ENCODE results near the gene BAHCC1.

BAHCC1 gene

DNA sequence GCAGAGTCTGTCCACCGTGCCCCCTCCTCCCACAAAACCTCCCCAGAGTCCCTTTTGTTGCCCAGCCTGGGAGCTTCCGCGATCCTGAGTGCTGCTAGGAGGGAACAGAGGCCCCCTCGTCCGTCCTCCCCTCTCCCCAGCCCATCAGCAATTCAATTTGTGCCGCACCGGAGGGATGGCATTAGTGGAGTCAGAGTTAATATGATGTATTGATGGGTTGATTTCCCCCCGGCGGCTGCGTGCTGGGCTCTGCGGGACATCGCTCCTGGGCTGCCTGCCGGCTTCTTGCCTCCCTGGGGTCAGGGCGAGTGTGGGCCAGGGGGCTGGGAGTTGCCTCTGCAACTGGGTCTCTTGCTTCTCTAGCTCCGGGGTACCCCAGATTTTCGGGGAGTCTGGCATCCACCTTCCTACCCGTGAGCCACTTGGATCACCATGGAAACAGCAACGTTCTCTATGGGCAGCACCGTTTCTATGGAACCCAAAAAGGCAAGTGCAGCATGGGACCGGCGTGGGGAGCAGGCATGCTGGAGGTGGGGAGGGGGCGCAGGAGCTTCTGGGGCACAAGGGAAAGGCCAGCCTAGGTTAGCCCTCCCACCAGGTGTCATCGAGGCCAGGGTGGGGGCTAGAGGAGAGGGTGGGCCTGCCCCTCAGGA, 42.9 kb downstream of the BAHCC1 start:
- Histone ChIP-seq H3K79me2 (ENCODE audit: low read length) (no peaks in the 10 kb centered on the region), H3K4me3 (ENCODE audit: low read length) (no peak overlapping the region), H2AFZ (ENCODE audit: low read depth, low read length) (no peak overlapping the region), H3K9me3 (ENCODE audit: insufficient read depth, low read length) (no peaks in the 10 kb centered on the region), H4K20me1 (ENCODE audit: insufficient read depth, low read length) (no peaks in the 10 kb centered on the region), H3K27ac (ENCODE audit: low read length) (no peak overlapping the region), H3K4me2 (ENCODE audit: low read length) (no peak overlapping the region), H3K27me3 (ENCODE audit: low read depth, low read length) (peaks cover 7% of the 10 kb centered on the region; the same call in 1 of the 2 replicates), H3K36me3 (replicated peaks; ENCODE audit: low read depth, low read length) (no peaks in the 10 kb centered on the region), H3K9ac (ENCODE audit: low read length) (no peak overlapping the region), H3K4me1 (ENCODE audit: low read length) (no peaks in the 10 kb centered on the region)
- TF ChIP-seq, protein P1, sequence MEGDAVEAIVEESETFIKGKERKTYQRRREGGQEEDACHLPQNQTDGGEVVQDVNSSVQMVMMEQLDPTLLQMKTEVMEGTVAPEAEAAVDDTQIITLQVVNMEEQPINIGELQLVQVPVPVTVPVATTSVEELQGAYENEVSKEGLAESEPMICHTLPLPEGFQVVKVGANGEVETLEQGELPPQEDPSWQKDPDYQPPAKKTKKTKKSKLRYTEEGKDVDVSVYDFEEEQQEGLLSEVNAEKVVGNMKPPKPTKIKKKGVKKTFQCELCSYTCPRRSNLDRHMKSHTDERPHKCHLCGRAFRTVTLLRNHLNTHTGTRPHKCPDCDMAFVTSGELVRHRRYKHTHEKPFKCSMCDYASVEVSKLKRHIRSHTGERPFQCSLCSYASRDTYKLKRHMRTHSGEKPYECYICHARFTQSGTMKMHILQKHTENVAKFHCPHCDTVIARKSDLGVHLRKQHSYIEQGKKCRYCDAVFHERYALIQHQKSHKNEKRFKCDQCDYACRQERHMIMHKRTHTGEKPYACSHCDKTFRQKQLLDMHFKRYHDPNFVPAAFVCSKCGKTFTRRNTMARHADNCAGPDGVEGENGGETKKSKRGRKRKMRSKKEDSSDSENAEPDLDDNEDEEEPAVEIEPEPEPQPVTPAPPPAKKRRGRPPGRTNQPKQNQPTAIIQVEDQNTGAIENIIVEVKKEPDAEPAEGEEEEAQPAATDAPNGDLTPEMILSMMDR (IDR thresholded peaks at IDR 0.05; ENCODE audit: low read depth, low read length) = no peak
- no peak for TF ChIP-seq EZH2phosphoT487 (IDR thresholded peaks at IDR 0.05; ENCODE audit: low read depth)

DNA sequence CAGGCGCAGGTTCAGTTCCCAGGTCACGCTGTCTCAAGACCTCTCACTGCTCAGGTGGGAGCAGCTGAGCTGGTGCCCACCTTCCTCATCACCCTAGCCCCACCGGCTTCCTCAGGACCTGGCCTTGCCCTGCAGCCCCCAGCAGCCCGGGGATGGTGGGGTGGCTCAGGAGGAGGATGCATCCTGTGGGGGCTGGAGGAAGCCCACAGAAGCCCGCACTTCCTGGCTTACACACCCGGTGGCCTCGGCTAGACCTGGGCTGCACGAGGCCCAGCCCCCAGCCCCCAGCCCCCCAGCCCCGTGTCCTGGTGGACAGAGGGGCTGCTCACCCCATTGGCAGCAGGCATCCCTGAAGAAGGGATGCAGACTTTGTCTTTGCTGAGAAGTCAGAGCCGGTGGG, 43.4 kb downstream of the BAHCC1 start:
- Histone ChIP-seq H4K20me1 (ENCODE audit: insufficient read depth, low read length) (no peaks in the 10 kb centered on the region), H3K27me3 (ENCODE audit: low read depth, low read length) (peaks cover 7% of the 10 kb centered on the region; the same call in 1 of the 2 replicates), H3K4me2 (ENCODE audit: low read length) (no peak overlapping the region), H3K4me1 (ENCODE audit: low read length) (no peaks in the 10 kb centered on the region), H3K9me3 (ENCODE audit: insufficient read depth, low read length) (no peaks in the 10 kb centered on the region), H2AFZ (ENCODE audit: low read depth, low read length) (no peak overlapping the region), H3K36me3 (replicated peaks; ENCODE audit: low read depth, low read length) (no peaks in the 10 kb centered on the region), H3K4me3 (ENCODE audit: low read length) (no peak overlapping the region), H3K9ac (ENCODE audit: low read length) (no peak overlapping the region), H3K27ac (ENCODE audit: low read length) (no peak overlapping the region), H3K79me2 (ENCODE audit: low read length) (no peaks in the 10 kb centered on the region)
- TF ChIP-seq, protein P1 (IDR thresholded peaks at IDR 0.05; ENCODE audit: low read depth, low read length) = no peak
- TF ChIP-seq EZH2phosphoT487 (IDR thresholded peaks at IDR 0.05; ENCODE audit: low read depth) = no peak

DNA sequence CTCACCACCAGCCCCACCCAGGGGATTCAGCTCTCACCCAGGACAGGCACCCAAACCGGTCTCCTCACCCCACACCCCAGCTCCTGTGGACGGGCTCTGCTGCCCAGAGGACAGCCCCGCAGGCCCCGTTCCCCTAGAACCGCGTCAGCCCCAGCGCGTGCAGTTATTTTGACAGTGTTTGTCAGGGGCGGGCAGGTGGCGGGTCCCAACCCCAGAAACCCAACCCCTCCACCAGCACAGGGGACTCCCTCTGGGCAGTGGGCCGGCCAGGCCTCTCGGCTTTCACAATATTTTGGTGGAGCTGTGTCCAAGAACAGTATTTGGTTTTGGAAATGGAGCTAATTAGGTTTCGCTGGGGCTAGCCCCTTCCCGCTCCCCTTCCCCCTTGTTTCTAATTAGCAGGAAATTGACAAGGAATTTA, 44.8 kb downstream of the BAHCC1 start:
- no peak overlapping the region for H3K4me2 ChIP-seq (ENCODE audit: low read length)
- no peaks in the 10 kb centered on the region for H3K4me1 ChIP-seq (ENCODE audit: low read length)
- TF ChIP-seq EZH2phosphoT487 (IDR thresholded peaks at IDR 0.05; ENCODE audit: low read depth) = no peak
- TF ChIP-seq, protein P1 (IDR thresholded peaks at IDR 0.05; ENCODE audit: low read depth, low read length) = no peak
- H3K27ac ChIP-seq (ENCODE audit: low read length) = no peak overlapping the region
- H2AFZ ChIP-seq (ENCODE audit: low read depth, low read length) = no peak overlapping the region
- no peak overlapping the region for H3K4me3 ChIP-seq (ENCODE audit: low read length)
- no peak overlapping the region for H3K9ac ChIP-seq (ENCODE audit: low read length)
- H3K36me3 ChIP-seq (replicated peaks; ENCODE audit: low read depth, low read length) = no peaks in the 10 kb centered on the region
- no peaks in the 10 kb centered on the region for H4K20me1 ChIP-seq (ENCODE audit: insufficient read depth, low read length)
- no peaks in the 10 kb centered on the region for H3K79me2 ChIP-seq (ENCODE audit: low read length)
- H3K9me3 ChIP-seq (ENCODE audit: insufficient read depth, low read length) = no peaks in the 10 kb centered on the region
- H3K27me3 ChIP-seq (ENCODE audit: low read depth, low read length) = peaks cover 7% of the 10 kb centered on the region; the same call in 1 of the 2 replicates

DNA sequence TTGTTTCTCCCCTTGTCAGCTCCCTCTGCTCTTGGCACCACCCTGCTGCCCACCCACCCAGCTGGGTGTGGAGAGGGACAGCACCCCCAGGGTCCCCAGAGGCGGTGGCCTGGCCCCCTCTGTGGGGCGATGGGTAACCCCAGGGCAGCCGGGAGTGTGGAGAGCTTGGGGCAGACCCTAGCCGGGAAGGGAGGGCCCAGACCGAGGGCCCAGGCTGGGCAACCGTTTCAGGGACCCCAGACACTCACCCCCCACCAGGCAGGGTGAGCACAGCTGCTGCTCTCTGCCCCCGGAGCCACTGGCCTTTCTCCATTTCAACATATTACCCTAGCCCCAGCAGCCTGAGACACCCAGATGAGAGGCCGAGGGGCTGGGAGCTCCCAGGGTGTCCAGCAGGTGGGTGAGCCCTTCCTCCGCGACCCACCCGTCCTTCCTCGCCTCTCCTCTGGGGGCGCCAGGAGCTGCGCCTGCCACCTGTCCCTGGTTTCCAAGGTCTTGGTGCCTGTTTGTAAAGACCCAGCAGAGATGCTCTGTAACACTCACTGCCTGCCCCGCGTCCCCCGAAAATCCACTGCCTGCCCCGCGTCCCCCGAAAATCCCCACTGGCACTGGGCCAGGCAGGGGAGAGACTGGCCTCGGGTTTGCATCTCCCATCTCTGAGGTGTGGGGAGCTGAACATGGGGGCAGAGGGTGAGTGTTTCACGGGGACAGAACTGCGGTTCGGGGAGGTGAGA, 45.4 kb downstream of the BAHCC1 start:
- Histone ChIP-seq H3K27me3 (ENCODE audit: low read depth, low read length) (peaks cover 7% of the 10 kb centered on the region; the same call in 1 of the 2 replicates), H3K4me3 (ENCODE audit: low read length) (no peak overlapping the region), H3K4me1 (ENCODE audit: low read length) (no peaks in the 10 kb centered on the region), H3K9me3 (ENCODE audit: insufficient read depth, low read length) (no peaks in the 10 kb centered on the region), H3K9ac (ENCODE audit: low read length) (no peak overlapping the region), H3K27ac (ENCODE audit: low read length) (no peak overlapping the region), H3K36me3 (replicated peaks; ENCODE audit: low read depth, low read length) (no peaks in the 10 kb centered on the region), H4K20me1 (ENCODE audit: insufficient read depth, low read length) (no peaks in the 10 kb centered on the region), H3K4me2 (ENCODE audit: low read length) (peak overlapping the region; percentile 13; the same call in 1 of the 2 replicates), H3K79me2 (ENCODE audit: low read length) (no peaks in the 10 kb centered on the region), H2AFZ (ENCODE audit: low read depth, low read length) (no peak overlapping the region; the same call in 1 of the 2 replicates)
- TF ChIP-seq, protein P1 (IDR thresholded peaks at IDR 0.05; ENCODE audit: low read depth, low read length) = peak; percentile 56
- TF ChIP-seq EZH2phosphoT487 (IDR thresholded peaks at IDR 0.05; ENCODE audit: low read depth) = no peak

All from OCI-LY3 (cell line).